ENCODE data around the gene MRPS21.

The MRPS21 gene

DNA sequence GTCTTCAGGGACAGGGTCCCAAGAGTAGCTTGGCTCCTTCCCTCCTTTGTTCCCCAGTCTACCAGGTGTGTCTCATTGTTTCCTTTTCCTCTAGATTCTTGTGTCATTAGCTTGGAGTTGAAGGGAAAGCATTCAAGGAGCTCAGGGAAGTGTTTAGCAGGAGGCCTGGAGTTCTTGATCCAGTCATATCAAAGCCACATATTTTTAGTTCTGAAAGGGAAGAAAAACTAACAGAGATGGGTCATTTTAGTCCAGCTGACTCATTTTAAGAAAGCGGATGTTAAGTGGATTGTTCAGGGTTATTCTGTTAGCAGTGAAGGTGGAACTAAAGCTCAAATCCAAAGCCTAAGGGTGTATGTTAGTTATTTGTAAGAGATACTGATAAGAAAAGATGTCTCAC, 20.4 kb upstream of the MRPS21 start:
- peak overlapping the region; percentile 84 for H3K4me3 Mint-ChIP-seq
- DNase-seq, result no peak
- peak overlapping the region; percentile 4 for H3K27ac Mint-ChIP-seq
- peaks cover 2% of the 10 kb centered on the region for H3K27me3 Mint-ChIP-seq (ENCODE audit: low read depth, poor library complexity)
- peaks cover 27% of the 10 kb centered on the region for H3K36me3 Mint-ChIP-seq (ENCODE audit: low read depth)
- no peaks in the 10 kb centered on the region for H3K9me3 Mint-ChIP-seq
- TF ChIP-seq, protein P1, sequence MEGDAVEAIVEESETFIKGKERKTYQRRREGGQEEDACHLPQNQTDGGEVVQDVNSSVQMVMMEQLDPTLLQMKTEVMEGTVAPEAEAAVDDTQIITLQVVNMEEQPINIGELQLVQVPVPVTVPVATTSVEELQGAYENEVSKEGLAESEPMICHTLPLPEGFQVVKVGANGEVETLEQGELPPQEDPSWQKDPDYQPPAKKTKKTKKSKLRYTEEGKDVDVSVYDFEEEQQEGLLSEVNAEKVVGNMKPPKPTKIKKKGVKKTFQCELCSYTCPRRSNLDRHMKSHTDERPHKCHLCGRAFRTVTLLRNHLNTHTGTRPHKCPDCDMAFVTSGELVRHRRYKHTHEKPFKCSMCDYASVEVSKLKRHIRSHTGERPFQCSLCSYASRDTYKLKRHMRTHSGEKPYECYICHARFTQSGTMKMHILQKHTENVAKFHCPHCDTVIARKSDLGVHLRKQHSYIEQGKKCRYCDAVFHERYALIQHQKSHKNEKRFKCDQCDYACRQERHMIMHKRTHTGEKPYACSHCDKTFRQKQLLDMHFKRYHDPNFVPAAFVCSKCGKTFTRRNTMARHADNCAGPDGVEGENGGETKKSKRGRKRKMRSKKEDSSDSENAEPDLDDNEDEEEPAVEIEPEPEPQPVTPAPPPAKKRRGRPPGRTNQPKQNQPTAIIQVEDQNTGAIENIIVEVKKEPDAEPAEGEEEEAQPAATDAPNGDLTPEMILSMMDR (IDR thresholded peaks at IDR 0.05), result no peak
- H3K4me1 Mint-ChIP-seq, result peaks cover 46% of the 10 kb centered on the region

DNA sequence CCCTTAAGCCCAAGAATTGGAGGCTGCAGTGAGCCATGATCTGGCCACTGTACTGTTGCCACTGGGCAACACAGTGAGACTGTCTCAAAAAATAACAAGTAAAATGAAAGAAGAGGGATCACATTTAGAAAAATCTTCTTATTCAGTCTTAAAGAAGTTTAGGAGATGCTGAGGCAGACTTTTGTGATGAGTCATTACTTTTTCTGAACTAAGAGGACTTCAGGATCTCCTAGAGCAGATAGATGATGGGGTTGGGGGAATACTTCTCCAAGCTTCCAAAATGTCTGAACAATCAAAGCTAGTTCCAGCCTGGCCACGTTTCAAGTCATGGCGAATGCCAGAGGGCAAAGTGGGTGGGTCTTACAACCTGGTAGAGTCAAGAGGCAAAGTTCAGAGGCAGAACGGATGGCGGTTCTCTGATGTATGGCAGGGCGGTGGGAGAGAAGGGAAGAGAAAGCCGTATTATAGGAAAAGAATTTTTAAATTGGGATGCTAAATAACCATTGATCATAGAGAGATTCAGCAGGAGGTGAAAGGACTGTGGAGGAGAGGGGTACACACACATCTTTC, 13.4 kb upstream of the MRPS21 start:
- TF ChIP-seq, protein P1 (IDR thresholded peaks at IDR 0.05), result no peak
- peaks cover 44% of the 10 kb centered on the region for H3K4me1 Mint-ChIP-seq
- no peaks in the 10 kb centered on the region for H3K9me3 Mint-ChIP-seq
- no peak for DNase-seq
- H3K4me3 Mint-ChIP-seq, result peak overlapping the region; percentile 92
- H3K27me3 Mint-ChIP-seq (ENCODE audit: low read depth, poor library complexity), result peaks cover 34% of the 10 kb centered on the region
- H3K36me3 Mint-ChIP-seq (ENCODE audit: low read depth), result peaks cover 71% of the 10 kb centered on the region
- H3K27ac Mint-ChIP-seq, result no peak overlapping the region

DNA sequence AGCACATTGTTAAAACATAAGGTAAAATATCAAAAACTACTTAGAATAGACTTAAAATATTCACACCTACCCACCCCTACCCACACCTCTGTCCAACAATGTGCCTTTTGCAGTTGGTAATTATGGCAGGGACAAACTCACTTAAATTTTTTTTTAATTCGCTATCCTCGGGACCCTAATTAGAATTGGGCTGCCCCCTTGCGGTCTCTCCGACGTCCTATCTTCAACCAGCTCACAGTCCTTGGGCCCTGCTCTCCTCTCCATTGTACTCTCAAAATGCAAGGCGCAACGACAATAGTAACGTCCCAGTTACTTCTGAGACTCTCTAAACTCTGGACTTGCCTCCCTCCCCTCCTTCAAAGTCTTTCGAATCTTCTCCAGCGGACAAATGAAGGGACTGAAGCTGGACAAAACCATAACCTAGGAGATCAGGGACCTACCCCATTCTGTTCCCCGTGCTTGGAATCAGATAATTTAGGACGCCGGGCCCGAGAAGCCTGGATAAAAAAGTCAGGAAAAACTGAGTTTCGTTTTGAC, 12.4 kb upstream of the MRPS21 start:
- H3K36me3 Mint-ChIP-seq (ENCODE audit: low read depth), result peaks cover 70% of the 10 kb centered on the region
- H3K9me3 Mint-ChIP-seq, result no peaks in the 10 kb centered on the region
- H3K4me3 Mint-ChIP-seq, result peak overlapping the region; percentile 92
- peaks cover 44% of the 10 kb centered on the region for H3K4me1 Mint-ChIP-seq
- TF ChIP-seq, protein P1 (IDR thresholded peaks at IDR 0.05), result peak; percentile 57
- H3K27ac Mint-ChIP-seq, result peak overlapping the region; percentile 33
- H3K27me3 Mint-ChIP-seq (ENCODE audit: low read depth, poor library complexity), result peaks cover 39% of the 10 kb centered on the region
- DNase-seq, result peak; percentile 63

DNA sequence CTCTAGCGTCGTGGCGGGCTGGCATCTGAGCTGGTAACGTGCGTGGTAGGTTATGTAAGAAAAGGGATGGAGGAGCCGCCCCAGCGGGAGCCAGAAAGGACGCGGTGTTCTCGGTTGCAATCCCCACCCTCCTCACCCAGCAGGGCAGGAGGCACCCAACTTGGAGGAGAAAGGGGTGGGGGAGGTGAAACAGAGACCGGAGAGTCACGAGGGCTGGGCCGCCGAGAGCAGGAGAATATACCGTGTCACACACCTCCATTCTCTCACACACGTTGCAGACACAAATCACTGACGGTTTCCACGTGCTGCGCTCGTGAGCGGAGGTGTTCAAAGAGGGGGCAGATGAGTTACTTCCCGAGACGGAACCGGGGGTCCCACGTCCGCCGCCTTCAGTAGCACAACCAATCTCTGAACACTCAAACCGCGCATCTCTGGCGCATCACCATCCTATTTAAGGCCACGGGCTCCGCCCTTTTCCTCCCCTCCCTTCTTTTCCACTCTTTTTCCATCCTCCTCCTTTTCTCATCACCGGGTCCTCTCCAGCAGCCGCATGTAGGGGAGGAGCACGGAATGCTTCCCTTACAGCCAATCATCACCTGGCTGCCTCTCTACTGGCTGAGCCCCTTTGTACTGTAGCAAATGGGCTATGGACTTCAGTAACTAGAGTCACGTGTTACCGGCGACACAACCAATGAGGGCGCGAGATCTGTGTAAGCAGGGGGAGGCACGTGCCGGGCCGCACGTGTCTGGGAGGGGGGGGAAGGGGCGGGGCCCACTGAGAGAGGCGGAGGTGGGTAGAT, 11.7 kb upstream of the MRPS21 start, which contains the start of gene CIART:
Gene CIART (plus strand): TSS at position 797 of the 800 bp plus-strand sequence. CDS start 714 bp downstream, outside the sequence.
- Mint-ChIP-seq H3K27ac (peak within 1 kb of the TSS; percentile 40), H3K4me3 (peak within 1 kb of the TSS; percentile 92), H3K9me3 (no peaks in the 10 kb centered on the region), H3K36me3 (ENCODE audit: low read depth) (peaks cover 70% of the 10 kb centered on the region), H3K4me1 (peaks cover 44% of the 10 kb centered on the region), H3K27me3 (ENCODE audit: low read depth, poor library complexity) (peaks cover 43% of the 10 kb centered on the region)
- TF ChIP-seq, protein P1 (IDR thresholded peaks at IDR 0.05), result no peak
- peak; percentile 78 for DNase-seq

DNA sequence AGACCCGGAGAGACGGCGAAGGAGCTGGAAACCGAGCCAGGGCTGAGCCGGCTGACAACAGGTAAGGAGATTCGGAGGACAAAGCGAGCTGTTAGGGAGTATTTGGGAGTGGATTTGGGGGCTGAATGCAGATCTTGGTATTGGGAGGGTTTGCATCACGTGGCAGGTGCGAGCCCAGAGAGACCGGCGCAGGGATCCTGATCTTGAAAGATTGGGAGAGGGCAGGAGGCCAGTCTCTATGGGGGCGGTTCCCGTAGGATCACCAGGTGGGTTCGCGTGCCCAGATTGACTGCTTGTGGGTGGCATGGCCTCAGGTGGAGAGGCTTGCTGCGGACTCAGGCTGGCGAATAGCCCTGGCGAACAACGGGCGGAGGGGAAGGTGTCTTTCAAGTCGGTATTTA, 11.1 kb upstream of the MRPS21 start:
- Mint-ChIP-seq H3K27me3 (ENCODE audit: low read depth, poor library complexity) (peaks cover 49% of the 10 kb centered on the region), H3K36me3 (ENCODE audit: low read depth) (peaks cover 73% of the 10 kb centered on the region), H3K27ac (no peak overlapping the region), H3K4me1 (peaks cover 44% of the 10 kb centered on the region), H3K9me3 (no peaks in the 10 kb centered on the region), H3K4me3 (peak overlapping the region; percentile 92)
- TF ChIP-seq, protein P1 (IDR thresholded peaks at IDR 0.05), result no peak
- DNase-seq, result no peak

All from nephron progenitor cell (in vitro differentiated cells).